ENCODE data around the gene PHC1.

DNA sequence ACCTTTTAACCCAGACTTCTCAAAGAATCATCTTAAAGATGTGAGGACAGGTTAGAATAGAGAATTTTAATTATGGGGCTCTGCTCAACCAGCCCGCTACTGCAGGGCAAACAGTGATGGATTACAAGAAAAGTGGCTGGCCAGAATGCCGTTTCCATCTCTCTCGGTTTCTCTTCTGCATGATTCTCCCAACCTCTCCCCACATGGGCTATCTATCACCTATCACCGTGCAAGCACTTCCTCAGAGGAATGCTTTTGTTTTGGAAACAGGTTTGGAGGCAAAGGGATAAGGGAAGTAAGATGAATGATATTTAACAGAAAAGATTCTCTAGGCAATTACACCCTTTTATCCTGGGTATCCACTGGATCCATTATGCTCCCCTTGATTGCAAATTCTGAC, 37.4 kb upstream of the PHC1 start:
- no peak for TF ChIP-seq POLR2A (IDR thresholded peaks at IDR 0.05; ENCODE audit: low read depth, low read length)
- TF ChIP-seq POLR2AphosphoS5 (IDR thresholded peaks at IDR 0.05; ENCODE audit: low read depth, low read length): no peak
